ENCODE data around the gene UBE3B. TPM values are rescaled to one million over a fixed set of nuclear protein-coding genes. Genes with fewer than 3 reads are reported as not detected.
A peak's percentile ranks its signal among the peaks of the same experiment; 100 is the strongest.

UBE3B gene
- total RNA-seq, 1 experiment from 2014 or later, result 25.7 TPM

GRCh38 chr12:109440851-109441490, 36.5 kb upstream of the UBE3B start:
- no peak for ATAC-seq
- Histone ChIP-seq H3K4me3 (ENCODE audit: low read length) (no peak overlapping the region), H3F3A (ENCODE audit: low read length, unreplicated experiment) (no peaks in the 10 kb centered on the region), H3K4me1 (ENCODE audit: insufficient read depth, low read length) (peaks cover 21% of the 10 kb centered on the region), H2AFZ (ENCODE audit: low read length) (no peak overlapping the region), H3K4me2 (ENCODE audit: low read length) (no peak overlapping the region), H3K36me3 (ENCODE audit: low read depth, low read length) (no peaks in the 10 kb centered on the region), H4K20me1 (ENCODE audit: low read length) (no peaks in the 10 kb centered on the region), H3K79me2 (ENCODE audit: low read length) (no peaks in the 10 kb centered on the region), H3K27ac (ENCODE audit: low read length) (no peak overlapping the region), H3K9me2 (replicated peaks; ENCODE audit: low read length) (no peaks in the 10 kb centered on the region), H3K9me3 (ENCODE audit: low read length) (no peaks in the 10 kb centered on the region), H3K27me3 (ENCODE audit: low read length) (no peaks in the 10 kb centered on the region), H3K9ac (ENCODE audit: low read length) (no peak overlapping the region)
- no peak for DNase-seq
- POLR2A ChIA-PET (ENCODE audit: unreplicated experiment), result no interaction called here
- BruUV-seq (replicated peaks), result no TSS peak
- TF ChIP-seq EZH2 (IDR thresholded peaks at IDR 0.05; ENCODE audit: low read length, unreplicated experiment) (no peak), CTCF (conservative IDR thresholded peaks at IDR 0.05; ENCODE audit: low read depth, low read length) (no peak), EZH2phosphoT487 (IDR thresholded peaks at IDR 0.05; ENCODE audit: borderline replicate concordance, low read length) (no peak)
- intact Hi-C loops (cut with micrococcal nuclease), result no loop called here
- CTCF ChIA-PET, result no interaction called here

- ChIA-PET POLR2A (ENCODE audit: unreplicated experiment) (no interaction called here), CTCF (no interaction called here)
- Histone ChIP-seq H3K4me3 (ENCODE audit: low read length) (no peak overlapping the region), H3K27me3 (ENCODE audit: low read length) (no peaks in the 10 kb centered on the region), H3F3A (ENCODE audit: low read length, unreplicated experiment) (no peaks in the 10 kb centered on the region), H3K9ac (ENCODE audit: low read length) (no peak overlapping the region), H3K9me2 (replicated peaks; ENCODE audit: low read length) (no peaks in the 10 kb centered on the region), H3K79me2 (ENCODE audit: low read length) (no peaks in the 10 kb centered on the region), H3K4me2 (ENCODE audit: low read length) (no peak overlapping the region), H3K27ac (ENCODE audit: low read length) (no peak overlapping the region), H3K9me3 (ENCODE audit: low read length) (no peaks in the 10 kb centered on the region), H2AFZ (ENCODE audit: low read length) (no peak overlapping the region), H4K20me1 (ENCODE audit: low read length) (no peaks in the 10 kb centered on the region), H3K36me3 (ENCODE audit: low read depth, low read length) (peaks cover 11% of the 10 kb centered on the region), H3K4me1 (ENCODE audit: insufficient read depth, low read length) (peaks cover 23% of the 10 kb centered on the region)
- no TSS peak for BruUV-seq (replicated peaks)
- ATAC-seq (no peak), DNase-seq (no peak)
- no peak for TF ChIP-seq EZH2phosphoT487 (IDR thresholded peaks at IDR 0.05; ENCODE audit: borderline replicate concordance, low read length)
- no peak for TF ChIP-seq EZH2 (IDR thresholded peaks at IDR 0.05; ENCODE audit: low read length, unreplicated experiment)
- TF ChIP-seq CTCF (conservative IDR thresholded peaks at IDR 0.05; ENCODE audit: low read depth, low read length), result no peak
- intact Hi-C loops (cut with micrococcal nuclease), result no loop called here
These were observed 33.6 kb upstream of the UBE3B start for GRCh38 chr12:109443794-109444193.

GRCh38 chr12:109444259-109444658, 33.2 kb upstream of the UBE3B start:
- Histone ChIP-seq H3K27me3 (ENCODE audit: low read length) (no peaks in the 10 kb centered on the region), H4K20me1 (ENCODE audit: low read length) (no peaks in the 10 kb centered on the region), H3K4me3 (ENCODE audit: low read length) (no peak overlapping the region), H3K9ac (ENCODE audit: low read length) (0 out of 2 replicates have a peak overlapping the region, but pooled peaks have one; percentile 11), H3K36me3 (ENCODE audit: low read depth, low read length) (peaks cover 11% of the 10 kb centered on the region), H3K79me2 (ENCODE audit: low read length) (no peaks in the 10 kb centered on the region), H3K4me1 (ENCODE audit: insufficient read depth, low read length) (peaks cover 23% of the 10 kb centered on the region), H3K27ac (ENCODE audit: low read length) (peak overlapping the region; percentile 79), H3F3A (ENCODE audit: low read length, unreplicated experiment) (no peaks in the 10 kb centered on the region), H2AFZ (ENCODE audit: low read length) (no peak overlapping the region), H3K4me2 (ENCODE audit: low read length) (no peak overlapping the region), H3K9me2 (replicated peaks; ENCODE audit: low read length) (no peaks in the 10 kb centered on the region), H3K9me3 (ENCODE audit: low read length) (no peaks in the 10 kb centered on the region)
- ATAC-seq (no peak), DNase-seq (no peak)
- ChIA-PET CTCF (no interaction called here), POLR2A (ENCODE audit: unreplicated experiment) (no interaction called here)
- intact Hi-C loops (cut with micrococcal nuclease), result no loop called here
- TF ChIP-seq EZH2phosphoT487 (IDR thresholded peaks at IDR 0.05; ENCODE audit: borderline replicate concordance, low read length), result no peak
- TF ChIP-seq EZH2 (IDR thresholded peaks at IDR 0.05; ENCODE audit: low read length, unreplicated experiment), result no peak
- no peak for TF ChIP-seq CTCF (conservative IDR thresholded peaks at IDR 0.05; ENCODE audit: low read depth, low read length)
- BruUV-seq (replicated peaks), result no TSS peak

Measured in PC-3 (cell line).